ENCODE data around the gene SUMF1. TPM values are rescaled to one million over a fixed set of nuclear protein-coding genes. Genes with fewer than 3 reads are reported as not detected.

Gene SUMF1
- total RNA-seq, 1 experiment from 2014 or later = 11.6 TPM

DNA sequence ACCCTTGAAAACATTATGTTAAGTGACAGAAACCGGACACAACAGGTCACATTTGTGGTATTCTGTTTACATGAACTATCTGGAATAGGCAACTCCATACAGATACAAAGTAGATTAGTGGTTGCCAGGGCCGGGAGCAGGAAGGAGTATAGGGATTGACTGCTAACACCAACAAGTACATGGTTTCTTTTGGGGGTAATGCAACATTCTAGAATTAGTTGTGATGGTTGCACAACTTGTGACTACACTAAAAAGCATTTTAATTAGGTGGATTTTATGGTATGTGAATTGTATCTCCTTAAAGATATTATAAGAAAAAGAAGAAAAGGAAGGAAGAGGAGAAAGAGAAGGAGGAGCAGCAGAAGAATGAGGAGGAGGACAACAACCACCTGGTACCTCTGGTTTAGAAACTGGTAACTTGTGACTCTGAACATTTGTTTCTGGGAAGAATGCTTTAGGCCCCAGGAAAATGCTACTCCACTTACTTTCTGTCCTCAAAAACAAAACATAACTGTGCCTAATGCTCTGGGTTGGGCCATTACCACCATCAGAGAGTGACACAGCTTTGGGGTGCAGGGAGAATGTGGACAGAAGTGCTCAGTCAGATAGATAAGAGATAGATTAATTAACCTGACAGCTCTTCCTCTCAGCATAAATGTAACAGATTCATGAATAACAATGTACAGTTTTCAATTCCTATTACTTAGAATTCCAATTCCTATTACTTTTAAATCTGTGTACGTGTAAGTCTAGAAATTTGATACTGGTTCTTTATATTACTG, 143.6 kb downstream of the SUMF1 start:
- Histone ChIP-seq H3K36me3 (replicated peaks; ENCODE audit: control insufficient read depth, insufficient read depth, low read length) (no peaks in the 10 kb centered on the region; the same call in 1 of the 2 replicates), H3K4me3 (ENCODE audit: insufficient read depth, low read depth, low read length) (no peak overlapping the region), H3K27me3 (ENCODE audit: control insufficient read depth, insufficient read depth, low read length) (no peaks in the 10 kb centered on the region)
- no peak for DNase-seq

GRCh38 chr3:4322635-4323034, 144.4 kb downstream of the SUMF1 start:
- no peak for DNase-seq
- no peaks in the 10 kb centered on the region for H3K36me3 ChIP-seq (replicated peaks; ENCODE audit: control insufficient read depth, insufficient read depth, low read length)

GRCh38 chr3:4321732-4322131, 145.3 kb downstream of the SUMF1 start:
- no peaks in the 10 kb centered on the region for H3K27me3 ChIP-seq (ENCODE audit: control insufficient read depth, insufficient read depth, low read length)
- H3K36me3 ChIP-seq (replicated peaks; ENCODE audit: control insufficient read depth, insufficient read depth, low read length) = no peaks in the 10 kb centered on the region; the same call in 1 of the 2 replicates
- H3K4me3 ChIP-seq (ENCODE audit: insufficient read depth, low read depth, low read length) = no peak overlapping the region
- DNase-seq = no peak

More at GRCh38 chr3:4322635-4323034, 144.4 kb downstream of the SUMF1 start:
- no peak overlapping the region for H3K4me3 ChIP-seq (ENCODE audit: insufficient read depth, low read depth, low read length)
- no peaks in the 10 kb centered on the region for H3K27me3 ChIP-seq (ENCODE audit: control insufficient read depth, insufficient read depth, low read length)

- H3K36me3 ChIP-seq (replicated peaks; ENCODE audit: control insufficient read depth, insufficient read depth, low read length) = no peaks in the 10 kb centered on the region; the same call in 1 of the 2 replicates
- no peaks in the 10 kb centered on the region for H3K27me3 ChIP-seq (ENCODE audit: control insufficient read depth, insufficient read depth, low read length)
- no peak for DNase-seq
- H3K4me3 ChIP-seq (ENCODE audit: insufficient read depth, low read depth, low read length) = no peak overlapping the region
Observed at GRCh38 chr3:4320096-4320911, 146.8 kb downstream of the SUMF1 start.

GRCh38 chr3:4314688-4315087, 152.4 kb downstream of the SUMF1 start:
- Histone ChIP-seq H3K36me3 (replicated peaks; ENCODE audit: control insufficient read depth, insufficient read depth, low read length) (no peaks in the 10 kb centered on the region; the same call in 1 of the 2 replicates), H3K27me3 (ENCODE audit: control insufficient read depth, insufficient read depth, low read length) (no peaks in the 10 kb centered on the region), H3K4me3 (ENCODE audit: insufficient read depth, low read depth, low read length) (no peak overlapping the region)
- DNase-seq = no peak

GRCh38 chr3:4313606-4314293, 153.3 kb downstream of the SUMF1 start:
- no peak for DNase-seq
- H3K36me3 ChIP-seq (replicated peaks; ENCODE audit: control insufficient read depth, insufficient read depth, low read length) = no peaks in the 10 kb centered on the region; the same call in 1 of the 2 replicates
- no peak overlapping the region for H3K4me3 ChIP-seq (ENCODE audit: insufficient read depth, low read depth, low read length)
- H3K27me3 ChIP-seq (ENCODE audit: control insufficient read depth, insufficient read depth, low read length) = no peaks in the 10 kb centered on the region

- Histone ChIP-seq H3K4me3 (ENCODE audit: insufficient read depth, low read depth, low read length) (no peak overlapping the region), H3K36me3 (replicated peaks; ENCODE audit: control insufficient read depth, insufficient read depth, low read length) (no peaks in the 10 kb centered on the region), H3K27me3 (ENCODE audit: control insufficient read depth, insufficient read depth, low read length) (no peaks in the 10 kb centered on the region)
- no peak for DNase-seq
Observed at GRCh38 chr3:4311496-4311895, 155.6 kb downstream of the SUMF1 start.

Other genes starting within 250 kb of the SUMF1 start
- 8.2 and 9.8 TPM in 2 replicates for gene SETMAR, start 163.9 kb downstream of the SUMF1 start, total RNA-seq (2014; rRNA removed; shearing (Covaris generic))
- gene ITPR1, start 26.1 kb upstream of the SUMF1 start, total RNA-seq (2014; rRNA removed; shearing (Covaris generic)) = 4.3 and 4.4 TPM in 2 replicates

Data from H7 (cell line).